ENCODE results near the gene NEU3.
A peak's percentile ranks its signal among the peaks of the same experiment; 100 is the strongest.
"Not testable (repeated sequence)": the region's sequence is repeated elsewhere in the genome, so short reads cannot be mapped to it uniquely, and the experiment has no call there.

NEU3 gene

DNA sequence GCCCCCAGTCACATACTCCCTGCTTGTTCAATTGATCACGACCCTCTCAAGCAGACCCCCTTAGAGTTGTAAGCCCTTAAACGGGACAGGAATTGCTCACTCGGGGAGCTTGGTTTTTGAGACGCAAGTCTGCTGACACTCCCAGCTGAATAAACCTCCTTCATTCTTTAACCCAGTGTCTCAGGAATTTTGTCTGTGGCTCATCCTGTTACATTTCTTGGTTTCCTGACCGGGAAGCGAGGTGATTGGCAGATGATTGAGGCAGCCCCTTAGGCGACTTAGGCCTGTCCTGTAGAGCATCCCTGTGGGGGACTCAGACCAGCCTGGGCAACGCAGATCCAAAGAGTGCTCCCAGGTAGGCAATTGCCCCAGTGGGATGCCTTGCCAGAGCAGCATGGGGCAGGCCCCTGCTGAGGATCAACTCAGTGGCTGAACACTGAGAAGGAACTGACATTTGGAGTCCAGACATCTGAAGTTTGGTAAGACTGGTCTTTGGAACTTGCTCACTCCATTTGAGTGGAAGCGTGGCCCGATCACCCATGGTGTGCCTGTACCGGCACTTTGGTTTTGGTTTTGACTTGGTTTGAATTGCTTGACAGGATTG lies 51.5 kb downstream of the NEU3 start:
- H3K36me3 ChIP-seq (ENCODE audit: control insufficient read depth, insufficient read depth, low read length): no peaks in the 10 kb centered on the region
- H4K5ac ChIP-seq (ENCODE audit: low read length): no peak overlapping the region
- no peak for DNase-seq
- H3K27ac ChIP-seq (ENCODE audit: low read depth, low read length): no peak overlapping the region
- H2BK5ac ChIP-seq (ENCODE audit: low read length): no peak overlapping the region
- no peaks in the 10 kb centered on the region for H3K79me2 ChIP-seq (ENCODE audit: control insufficient read depth, insufficient read depth, low read length)
- H2BK120ac ChIP-seq (ENCODE audit: low read depth, low read length): no peak overlapping the region
- no peak overlapping the region for H2AK5ac ChIP-seq (ENCODE audit: low read length)
- no peak overlapping the region for H3K23ac ChIP-seq (ENCODE audit: low read length)
- H3K9ac ChIP-seq (ENCODE audit: low read length): no peak overlapping the region
- no peak overlapping the region for H3K56ac ChIP-seq (ENCODE audit: low read length)
- no CpG with 5 or more reads among the region's 11 CpGs for WGBS (ENCODE audit: extremely low coverage, insufficient coverage, low lambda C conversion rate)
- H3K4me1 ChIP-seq (ENCODE audit: control insufficient read depth, low read depth, low read length): no peaks in the 10 kb centered on the region
- H4K8ac ChIP-seq (ENCODE audit: low read depth, low read length): no peak overlapping the region
- H3K18ac ChIP-seq (ENCODE audit: low read length): no peak overlapping the region
- no peak overlapping the region for H3K4me2 ChIP-seq (ENCODE audit: low read length)
- H3K27me3 ChIP-seq (ENCODE audit: insufficient read depth, low read length, poor library complexity): no peaks in the 10 kb centered on the region
- H3K79me1 ChIP-seq (ENCODE audit: low read length): no peaks in the 10 kb centered on the region
- no peak overlapping the region for H3K4me3 ChIP-seq (ENCODE audit: low read length)
- H3K4ac ChIP-seq (ENCODE audit: low read depth, low read length): no peak overlapping the region
- H2BK15ac ChIP-seq (replicated peaks; ENCODE audit: low read depth): no peak overlapping the region

DNA sequence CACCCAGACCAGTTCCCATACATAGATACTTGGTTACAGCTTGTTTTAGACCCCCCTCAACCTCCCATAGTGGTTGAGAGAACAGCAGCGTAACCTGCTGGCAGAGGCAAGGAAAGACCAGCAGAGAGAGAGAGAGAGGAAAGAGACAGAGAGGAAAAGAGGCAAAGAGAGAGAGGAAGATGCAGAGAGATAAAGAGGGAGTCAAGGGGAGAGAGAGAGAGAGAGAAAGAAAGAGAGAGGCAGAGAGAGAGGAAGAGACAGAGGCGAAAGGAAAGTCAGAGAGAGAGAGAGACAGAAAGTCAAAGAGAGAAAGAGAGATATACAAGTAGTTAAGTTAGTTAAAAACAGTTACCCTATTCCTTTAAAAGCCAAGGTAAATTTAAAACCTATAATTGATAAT lies 52.5 kb downstream of the NEU3 start:
- H3K9ac ChIP-seq (ENCODE audit: low read length): no peak overlapping the region
- DNase-seq: peak; percentile 60
- H2BK120ac ChIP-seq (ENCODE audit: low read depth, low read length): no peak overlapping the region
- no peaks in the 10 kb centered on the region for H3K79me1 ChIP-seq (ENCODE audit: low read length)
- H2BK5ac ChIP-seq (ENCODE audit: low read length): no peak overlapping the region
- H3K27me3 ChIP-seq (ENCODE audit: insufficient read depth, low read length, poor library complexity): no peaks in the 10 kb centered on the region
- H3K18ac ChIP-seq (ENCODE audit: low read length): no peak overlapping the region
- no peak overlapping the region for H4K5ac ChIP-seq (ENCODE audit: low read length)
- no peak overlapping the region for H2BK15ac ChIP-seq (replicated peaks; ENCODE audit: low read depth)
- H2AK5ac ChIP-seq (ENCODE audit: low read length): no peak overlapping the region
- H3K23ac ChIP-seq (ENCODE audit: low read length): no peak overlapping the region
- H3K79me2 ChIP-seq (ENCODE audit: control insufficient read depth, insufficient read depth, low read length): no peaks in the 10 kb centered on the region
- no peak overlapping the region for H3K27ac ChIP-seq (ENCODE audit: low read depth, low read length)
- no peaks in the 10 kb centered on the region for H3K36me3 ChIP-seq (ENCODE audit: control insufficient read depth, insufficient read depth, low read length)
- no peak overlapping the region for H3K4ac ChIP-seq (ENCODE audit: low read depth, low read length)
- no peak overlapping the region for H3K56ac ChIP-seq (ENCODE audit: low read length)
- no peak overlapping the region for H3K4me2 ChIP-seq (ENCODE audit: low read length)
- no peaks in the 10 kb centered on the region for H3K4me1 ChIP-seq (ENCODE audit: control insufficient read depth, low read depth, low read length)
- no peak overlapping the region for H3K4me3 ChIP-seq (ENCODE audit: low read length)
- H4K8ac ChIP-seq (ENCODE audit: low read depth, low read length): no peak overlapping the region
- WGBS (ENCODE audit: extremely low coverage, insufficient coverage, low lambda C conversion rate): no CpG with 5 or more reads among the region's 2 CpGs

DNA sequence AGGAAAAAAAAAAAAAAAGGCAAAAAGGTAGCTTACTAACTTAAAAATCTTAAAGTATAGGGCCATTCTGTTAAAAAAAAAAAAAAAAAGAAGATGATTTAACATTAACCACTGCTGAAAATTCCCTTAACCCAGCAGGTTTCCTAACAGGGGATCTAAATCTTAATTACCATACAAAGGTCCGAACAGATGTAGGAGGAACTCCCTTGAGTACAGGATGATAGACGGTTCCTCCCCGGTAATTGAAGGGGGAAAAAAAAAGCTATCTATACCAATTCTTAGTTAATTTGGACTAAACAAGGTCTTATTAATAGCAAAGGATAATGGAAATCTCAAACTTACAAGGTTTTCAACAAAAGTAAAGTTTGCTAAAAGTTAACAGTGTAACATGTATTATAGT lies 53.1 kb downstream of the NEU3 start:
- H4K5ac ChIP-seq (ENCODE audit: low read length); H3K4me2 ChIP-seq (ENCODE audit: low read length); H3K27ac ChIP-seq (ENCODE audit: low read depth, low read length); H3K4ac ChIP-seq (ENCODE audit: low read depth, low read length); H4K8ac ChIP-seq (ENCODE audit: low read depth, low read length); H3K18ac ChIP-seq (ENCODE audit: low read length); H3K4me3 ChIP-seq (ENCODE audit: low read length); H3K23ac ChIP-seq (ENCODE audit: low read length); H3K36me3 ChIP-seq (ENCODE audit: control insufficient read depth, insufficient read depth, low read length); H2BK120ac ChIP-seq (ENCODE audit: low read depth, low read length); H2AK5ac ChIP-seq (ENCODE audit: low read length); H2BK15ac ChIP-seq (replicated peaks; ENCODE audit: low read depth); H3K79me2 ChIP-seq (ENCODE audit: control insufficient read depth, insufficient read depth, low read length); H3K4me1 ChIP-seq (ENCODE audit: control insufficient read depth, low read depth, low read length); H3K27me3 ChIP-seq (ENCODE audit: insufficient read depth, low read length, poor library complexity); H2BK5ac ChIP-seq (ENCODE audit: low read length); H3K9ac ChIP-seq (ENCODE audit: low read length); H3K56ac ChIP-seq (ENCODE audit: low read length); H3K79me1 ChIP-seq (ENCODE audit: low read length): not testable (repeated sequence)
- peak; percentile 62 for DNase-seq
- no CpG with 5 or more reads among the region's 3 CpGs for WGBS (ENCODE audit: extremely low coverage, insufficient coverage, low lambda C conversion rate)

DNA sequence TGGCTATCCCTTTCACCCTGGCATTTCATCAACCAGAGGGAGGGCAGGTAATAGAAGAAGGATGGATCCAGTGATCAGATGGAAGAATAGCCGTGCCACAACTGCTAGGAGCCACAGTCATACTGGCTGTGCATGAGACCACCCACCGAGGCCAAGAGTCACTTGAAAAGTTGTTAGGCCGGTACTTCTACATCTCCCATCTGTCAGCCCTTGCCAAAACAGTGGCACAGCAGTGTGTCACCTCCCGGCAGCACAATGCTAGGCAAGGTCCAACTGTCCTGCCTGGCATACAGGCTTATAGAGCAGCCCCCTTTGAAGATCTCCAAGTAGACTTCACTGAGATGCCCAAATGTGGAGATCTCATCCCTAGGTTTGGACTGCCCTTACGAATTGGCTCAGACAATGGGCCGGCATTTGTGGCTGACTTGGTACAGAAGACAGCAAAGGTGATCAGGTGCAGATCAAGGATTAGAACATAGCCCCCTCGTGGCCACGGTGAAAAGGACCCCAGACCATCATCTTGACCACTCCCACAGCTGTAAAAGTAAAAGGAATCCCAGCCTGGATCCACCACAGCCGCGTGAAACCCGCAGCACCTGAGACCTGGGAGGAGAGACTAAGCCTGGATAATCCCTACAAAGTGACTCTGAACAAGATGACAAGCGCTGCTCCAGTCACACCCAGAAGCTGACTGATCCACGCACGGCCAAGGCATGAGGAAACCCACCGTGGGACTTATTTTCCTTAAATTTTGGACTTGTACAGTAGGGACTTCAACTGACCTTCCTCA lies 55.8 kb downstream of the NEU3 start:
- H3K79me2 ChIP-seq (ENCODE audit: control insufficient read depth, insufficient read depth, low read length); H3K36me3 ChIP-seq (ENCODE audit: control insufficient read depth, insufficient read depth, low read length); H3K4me2 ChIP-seq (ENCODE audit: low read length); H3K56ac ChIP-seq (ENCODE audit: low read length); H2BK5ac ChIP-seq (ENCODE audit: low read length); H2AK5ac ChIP-seq (ENCODE audit: low read length); H3K9ac ChIP-seq (ENCODE audit: low read length); H3K4ac ChIP-seq (ENCODE audit: low read depth, low read length); H3K27me3 ChIP-seq (ENCODE audit: insufficient read depth, low read length, poor library complexity); H3K27ac ChIP-seq (ENCODE audit: low read depth, low read length); H3K79me1 ChIP-seq (ENCODE audit: low read length); H4K8ac ChIP-seq (ENCODE audit: low read depth, low read length); H3K23ac ChIP-seq (ENCODE audit: low read length); H2BK15ac ChIP-seq (replicated peaks; ENCODE audit: low read depth); H2BK120ac ChIP-seq (ENCODE audit: low read depth, low read length); H3K4me1 ChIP-seq (ENCODE audit: control insufficient read depth, low read depth, low read length); H3K4me3 ChIP-seq (ENCODE audit: low read length); H4K5ac ChIP-seq (ENCODE audit: low read length): not testable (repeated sequence)
- peak; percentile 25 for DNase-seq
- H3K18ac ChIP-seq (ENCODE audit: low read length): peak overlapping the region; percentile 69
- WGBS (ENCODE audit: extremely low coverage, insufficient coverage, low lambda C conversion rate): no CpG with 5 or more reads among the region's 15 CpGs

DNA sequence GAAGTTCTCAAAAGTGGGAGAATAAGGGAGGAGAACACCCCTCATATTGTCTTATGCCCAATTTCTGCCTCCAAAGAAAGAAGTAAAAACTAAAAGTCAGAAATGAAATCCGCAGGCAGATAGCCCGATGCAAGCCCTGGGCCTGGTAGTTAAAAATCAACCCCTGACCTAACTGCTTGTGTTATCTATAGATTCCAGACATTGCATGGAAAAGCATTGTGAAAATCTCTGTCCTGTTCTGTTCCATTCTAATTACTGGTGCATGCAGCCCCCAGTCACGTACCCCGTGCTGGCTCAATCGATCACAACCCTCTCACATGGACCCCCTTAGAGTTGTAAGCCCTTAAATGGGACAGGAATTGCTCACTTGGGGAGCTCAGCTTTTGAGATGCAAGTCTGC lies 57.9 kb downstream of the NEU3 start:
- not testable (repeated sequence) for H3K9ac ChIP-seq (ENCODE audit: low read length); H2BK15ac ChIP-seq (replicated peaks; ENCODE audit: low read depth); H3K4ac ChIP-seq (ENCODE audit: low read depth, low read length); H4K8ac ChIP-seq (ENCODE audit: low read depth, low read length); H3K56ac ChIP-seq (ENCODE audit: low read length); H3K27ac ChIP-seq (ENCODE audit: low read depth, low read length); H3K79me1 ChIP-seq (ENCODE audit: low read length); H4K5ac ChIP-seq (ENCODE audit: low read length); H2BK120ac ChIP-seq (ENCODE audit: low read depth, low read length); H3K36me3 ChIP-seq (ENCODE audit: control insufficient read depth, insufficient read depth, low read length); H3K23ac ChIP-seq (ENCODE audit: low read length); H3K4me1 ChIP-seq (ENCODE audit: control insufficient read depth, low read depth, low read length); H3K4me2 ChIP-seq (ENCODE audit: low read length); H2AK5ac ChIP-seq (ENCODE audit: low read length); H2BK5ac ChIP-seq (ENCODE audit: low read length); H3K18ac ChIP-seq (ENCODE audit: low read length); H3K27me3 ChIP-seq (ENCODE audit: insufficient read depth, low read length, poor library complexity); H3K79me2 ChIP-seq (ENCODE audit: control insufficient read depth, insufficient read depth, low read length); DNase-seq; H3K4me3 ChIP-seq (ENCODE audit: low read length)
- no CpG with 5 or more reads among the region's 5 CpGs for WGBS (ENCODE audit: extremely low coverage, insufficient coverage, low lambda C conversion rate)

DNA sequence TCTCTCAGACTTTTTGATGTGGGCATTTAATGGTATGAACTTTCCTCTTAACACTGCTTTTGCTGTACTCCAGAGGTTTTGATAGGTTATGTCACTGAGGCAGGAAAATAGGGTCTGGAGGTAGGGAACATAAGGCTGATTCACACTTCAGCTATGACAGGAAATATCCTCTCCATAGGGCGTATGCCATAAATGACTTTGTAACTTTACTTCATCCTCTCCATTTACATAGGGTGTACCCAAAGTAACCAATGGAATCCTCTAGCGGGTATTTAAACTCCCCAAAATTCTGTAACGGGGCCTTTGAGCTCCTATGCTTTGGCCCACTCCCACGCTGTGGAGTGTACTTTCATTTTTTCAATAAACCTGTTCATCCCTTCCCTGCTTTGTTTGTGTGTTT lies 58.5 kb downstream of the NEU3 start:
- Histone ChIP-seq H3K9ac (ENCODE audit: low read length) (no peak overlapping the region), H3K23ac (ENCODE audit: low read length) (no peak overlapping the region), H2BK120ac (ENCODE audit: low read depth, low read length) (no peak overlapping the region), H2AK5ac (ENCODE audit: low read length) (no peak overlapping the region), H3K27me3 (ENCODE audit: insufficient read depth, low read length, poor library complexity) (no peaks in the 10 kb centered on the region), H3K4me1 (ENCODE audit: control insufficient read depth, low read depth, low read length) (no peaks in the 10 kb centered on the region), H3K4ac (ENCODE audit: low read depth, low read length) (no peak overlapping the region), H3K27ac (ENCODE audit: low read depth, low read length) (no peak overlapping the region), H3K56ac (ENCODE audit: low read length) (no peak overlapping the region), H3K79me1 (ENCODE audit: low read length) (no peaks in the 10 kb centered on the region), H2BK5ac (ENCODE audit: low read length) (no peak overlapping the region), H3K4me3 (ENCODE audit: low read length) (no peak overlapping the region), H3K18ac (ENCODE audit: low read length) (no peak overlapping the region), H3K79me2 (ENCODE audit: control insufficient read depth, insufficient read depth, low read length) (no peaks in the 10 kb centered on the region), H3K36me3 (ENCODE audit: control insufficient read depth, insufficient read depth, low read length) (no peaks in the 10 kb centered on the region), H3K4me2 (ENCODE audit: low read length) (no peak overlapping the region), H4K8ac (ENCODE audit: low read depth, low read length) (no peak overlapping the region), H4K5ac (ENCODE audit: low read length) (no peak overlapping the region), H2BK15ac (replicated peaks; ENCODE audit: low read depth) (no peak overlapping the region)
- no peak for DNase-seq
- WGBS (ENCODE audit: extremely low coverage, insufficient coverage, low lambda C conversion rate): no CpG with 5 or more reads among the region's 4 CpGs
